ENCODE data around the gene ITCH. TPM values are rescaled to one million over a fixed set of nuclear protein-coding genes. Genes with fewer than 3 reads are reported as not detected.

Gene ITCH
- total RNA-seq, 4 donors from 2014 or later, result 50.3 to 64.3 (median 52.8) TPM

DNA sequence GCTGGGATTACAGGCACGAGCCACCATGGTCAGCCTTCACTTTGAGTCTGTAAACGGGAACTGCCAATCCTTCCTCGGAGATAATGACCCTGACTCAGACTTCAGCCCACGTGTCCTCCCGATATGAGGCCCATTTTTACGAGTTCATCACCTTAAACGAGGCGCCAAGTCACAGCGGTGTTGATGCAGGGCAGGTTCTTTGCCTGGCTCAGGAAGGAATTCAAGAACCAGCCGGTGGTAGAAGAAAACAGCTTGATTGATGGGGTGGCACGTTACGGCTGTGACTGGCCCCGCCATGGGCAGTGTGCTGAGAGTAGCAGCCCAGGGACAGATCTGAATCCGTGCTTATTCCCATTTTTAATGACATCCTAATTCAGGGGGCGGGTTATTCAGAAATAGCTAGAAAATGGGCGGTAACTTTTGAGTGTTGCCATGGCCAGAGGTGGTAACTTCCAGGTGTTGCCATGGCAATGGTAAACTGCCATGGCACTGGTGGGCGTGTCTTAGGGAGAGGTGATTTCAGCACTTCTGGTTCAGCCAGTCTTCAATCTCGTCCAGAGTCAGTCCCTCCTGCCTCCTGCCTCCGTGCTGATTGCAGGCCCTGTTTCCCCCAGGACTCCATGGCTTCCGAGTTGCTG is 186.3 kb downstream of the ITCH start:
- H3K36me3 ChIP-seq, result no peaks in the 10 kb centered on the region
- peaks cover 4 to 13% (median 9%) of the 10 kb centered on the region in 4 donors for H3K4me1 ChIP-seq
- no peak overlapping the region for H3K27ac ChIP-seq (replicated peaks in 1 of 4)
- no peak for DNase-seq (ENCODE audit: extremely low spot score)
- TF ChIP-seq, protein P1, sequence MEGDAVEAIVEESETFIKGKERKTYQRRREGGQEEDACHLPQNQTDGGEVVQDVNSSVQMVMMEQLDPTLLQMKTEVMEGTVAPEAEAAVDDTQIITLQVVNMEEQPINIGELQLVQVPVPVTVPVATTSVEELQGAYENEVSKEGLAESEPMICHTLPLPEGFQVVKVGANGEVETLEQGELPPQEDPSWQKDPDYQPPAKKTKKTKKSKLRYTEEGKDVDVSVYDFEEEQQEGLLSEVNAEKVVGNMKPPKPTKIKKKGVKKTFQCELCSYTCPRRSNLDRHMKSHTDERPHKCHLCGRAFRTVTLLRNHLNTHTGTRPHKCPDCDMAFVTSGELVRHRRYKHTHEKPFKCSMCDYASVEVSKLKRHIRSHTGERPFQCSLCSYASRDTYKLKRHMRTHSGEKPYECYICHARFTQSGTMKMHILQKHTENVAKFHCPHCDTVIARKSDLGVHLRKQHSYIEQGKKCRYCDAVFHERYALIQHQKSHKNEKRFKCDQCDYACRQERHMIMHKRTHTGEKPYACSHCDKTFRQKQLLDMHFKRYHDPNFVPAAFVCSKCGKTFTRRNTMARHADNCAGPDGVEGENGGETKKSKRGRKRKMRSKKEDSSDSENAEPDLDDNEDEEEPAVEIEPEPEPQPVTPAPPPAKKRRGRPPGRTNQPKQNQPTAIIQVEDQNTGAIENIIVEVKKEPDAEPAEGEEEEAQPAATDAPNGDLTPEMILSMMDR (IDR thresholded peaks at IDR 0.05), result no peak
- no peak for TF ChIP-seq EP300 (IDR thresholded peaks at IDR 0.05)
- TF ChIP-seq POLR2AphosphoS5 (IDR thresholded peaks at IDR 0.05), result no peak
- no peak for TF ChIP-seq POLR2A (IDR thresholded peaks at IDR 0.05; ENCODE audit: low read depth)
- intact Hi-C loops (cut with DNase I), result no loop called here
- WGBS, result 66% methylated on average over 20 of the region's 20 CpGs
- H3K9me3 ChIP-seq, result no peaks in the 10 kb centered on the region
- no peak overlapping the region for H3K4me3 ChIP-seq
- H3K27me3 ChIP-seq, result no peaks in the 10 kb centered on the region

GRCh38 chr20:34549929-34550305 is 186.8 kb downstream of the ITCH start:
- Histone ChIP-seq H3K27ac (replicated peaks in 1 of 4) (no peak overlapping the region), H3K4me3 (no peak overlapping the region), H3K36me3 (no peaks in the 10 kb centered on the region), H3K27me3 (no peaks in the 10 kb centered on the region), H3K9me3 (no peaks in the 10 kb centered on the region), H3K4me1 (peaks cover 0 to 10% (median 9%) of the 10 kb centered on the region in 4 donors)
- TF ChIP-seq, protein P1 (IDR thresholded peaks at IDR 0.05), result no peak
- no peak for DNase-seq (ENCODE audit: extremely low spot score)
- intact Hi-C loops (cut with DNase I), result no loop called here
- WGBS, result 96% methylated on average over 13 of the region's 13 CpGs

- Histone ChIP-seq H3K36me3 (no peaks in the 10 kb centered on the region), H3K27me3 (no peaks in the 10 kb centered on the region), H3K9me3 (no peaks in the 10 kb centered on the region), H3K4me3 (no peak overlapping the region), H3K27ac (replicated peaks in 1 of 4) (no peak overlapping the region), H3K4me1 (peaks cover 6 to 13% (median 10%) of the 10 kb centered on the region in 4 donors)
- WGBS, result 93% methylated on average over 6 of the region's 6 CpGs
- DNase-seq (ENCODE audit: extremely low spot score), result no peak
- intact Hi-C loops (cut with DNase I), result no loop called here
- TF ChIP-seq POLR2AphosphoS5 (IDR thresholded peaks at IDR 0.05) (no peak), POLR2A (IDR thresholded peaks at IDR 0.05; ENCODE audit: low read depth) (no peak), EP300 (IDR thresholded peaks at IDR 0.05) (no peak)
- TF ChIP-seq, protein P1 (IDR thresholded peaks at IDR 0.05), result no peak
These were observed 189.5 kb downstream of the ITCH start for GRCh38 chr20:34552569-34552968.

DNA sequence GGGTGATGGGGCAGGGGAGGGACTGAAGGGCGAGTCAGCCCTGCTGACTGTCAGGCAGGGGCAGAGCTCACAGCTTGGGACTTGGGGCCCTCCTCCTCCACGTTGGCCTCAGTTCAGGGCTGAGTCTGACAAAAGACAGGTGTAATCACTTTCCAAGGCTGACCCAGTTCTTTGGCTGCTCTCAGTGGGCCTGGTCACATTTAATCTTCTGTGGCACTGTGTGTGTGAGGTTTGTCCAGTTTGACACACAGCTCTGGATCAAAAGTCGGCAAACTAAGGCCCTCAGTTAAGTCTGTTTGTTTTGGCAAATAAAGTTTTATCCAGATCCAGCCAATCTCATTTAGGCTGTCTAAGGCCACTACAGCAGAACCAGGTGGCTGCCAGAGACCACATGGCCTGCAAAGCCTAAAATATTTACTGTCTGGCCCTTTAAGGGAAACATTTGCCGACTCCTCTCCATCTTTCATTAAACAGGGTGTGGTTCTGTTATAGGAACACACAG is 190.3 kb downstream of the ITCH start:
- intact Hi-C loops (cut with DNase I), result no loop called here
- 41% methylated on average over 4 of the region's 4 CpGs for WGBS
- DNase-seq (ENCODE audit: extremely low spot score), result no peak
- H3K27me3 ChIP-seq, result peaks cover 0 to 3% (median 0%) of the 10 kb centered on the region in 4 donors
- no peaks in the 10 kb centered on the region for H3K9me3 ChIP-seq
- no peak for TF ChIP-seq POLR2A (IDR thresholded peaks at IDR 0.05; ENCODE audit: low read depth)
- TF ChIP-seq, protein P1 (IDR thresholded peaks at IDR 0.05), result no peak
- TF ChIP-seq EP300 (IDR thresholded peaks at IDR 0.05), result no peak
- TF ChIP-seq POLR2AphosphoS5 (IDR thresholded peaks at IDR 0.05), result no peak
- no peak overlapping the region for H3K4me3 ChIP-seq
- peaks cover 11 to 20% (median 17%) of the 10 kb centered on the region in 4 donors for H3K4me1 ChIP-seq
- peak overlapping the region in 3 of 4 donors; percentile 8 to 55 (median 35) for H3K27ac ChIP-seq (replicated peaks in 1 of 4)
- H3K36me3 ChIP-seq, result no peaks in the 10 kb centered on the region

DNA sequence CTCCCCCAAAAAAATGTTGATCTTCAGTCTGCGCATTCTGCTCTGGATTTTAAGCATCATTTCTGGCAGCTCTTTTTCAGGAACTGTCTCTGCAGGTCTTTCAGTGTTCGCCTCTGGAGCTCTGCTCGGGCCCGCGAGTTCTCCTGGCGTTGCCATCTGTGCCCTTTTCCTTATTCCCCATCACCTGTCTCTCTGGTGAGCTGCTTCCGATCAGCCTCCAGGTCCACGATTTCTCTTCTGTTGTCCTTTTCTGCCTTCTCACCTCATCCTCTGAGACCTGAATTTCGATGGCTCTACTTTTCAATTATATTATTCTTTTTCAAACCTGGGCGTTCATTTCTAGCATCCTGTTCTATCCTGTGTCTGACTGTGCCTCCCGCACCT is 194.9 kb downstream of the ITCH start:
- TF ChIP-seq EP300 (IDR thresholded peaks at IDR 0.05), result no peak
- H3K36me3 ChIP-seq, result peaks cover 0 to 15% (median 8%) of the 10 kb centered on the region in 4 donors
- WGBS, result 18% methylated on average over 11 of the region's 11 CpGs
- H3K27ac ChIP-seq (replicated peaks in 1 of 4), result peak overlapping the region; percentile 97 to 99 (median 99)
- intact Hi-C loops (cut with DNase I), result no loop called here
- peaks cover 24 to 31% (median 28%) of the 10 kb centered on the region in 4 donors for H3K4me1 ChIP-seq
- H3K9me3 ChIP-seq, result no peaks in the 10 kb centered on the region
- H3K4me3 ChIP-seq, result peak overlapping the region; percentile 78 to 98 (median 90)
- peaks cover 0 to 3% (median 0%) of the 10 kb centered on the region in 4 donors for H3K27me3 ChIP-seq
- DNase-seq (ENCODE audit: extremely low spot score), result no peak
